ENCODE results near the gene SORBS1. TPM values are rescaled to one million over a fixed set of nuclear protein-coding genes. Genes with fewer than 3 reads are reported as not detected.
A peak's percentile ranks its signal among the peaks of the same experiment; 100 is the strongest.

Gene SORBS1
- total RNA-seq, 6 experiments from 2014 or later, result 56.4 to 97.9 (median 76.5) TPM

DNA sequence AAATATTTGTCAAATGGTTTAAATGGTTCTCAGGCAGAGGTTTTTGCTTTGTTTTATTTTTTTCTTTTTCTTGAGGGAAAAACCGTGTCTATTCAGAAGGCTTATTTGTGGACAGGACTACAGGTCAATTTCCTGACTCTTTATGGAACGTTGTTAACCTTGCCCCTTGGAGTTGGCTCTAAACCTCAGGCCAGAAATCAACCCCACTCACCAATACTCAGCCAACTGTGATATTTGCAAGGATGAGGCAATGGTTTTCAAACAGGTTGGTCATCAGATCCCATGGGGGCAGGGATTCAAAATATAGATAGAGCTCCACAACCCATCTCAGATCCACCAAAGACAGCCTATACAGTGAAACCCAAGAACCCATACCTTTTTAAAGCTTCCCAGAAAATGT is 280.5 kb downstream of the SORBS1 start:
- Histone ChIP-seq H3K27me3 (no peaks in the 10 kb centered on the region), H3K36me3 (no peaks in the 10 kb centered on the region), H3K9me3 (no peaks in the 10 kb centered on the region), H3K4me3 (no peak overlapping the region), H3K27ac (peak overlapping the region; percentile 60 to 85 (median 83)), H3K4me1 (peaks cover 0 to 55% (median 18%) of the 10 kb centered on the region in 4 donors)
- DNase-seq (peak in 1 of 3 donors; percentile 79), ATAC-seq (peak; percentile 70 to 89 (median 84))
- intact Hi-C loops (cut with DNase I), result no loop called here
- WGBS (ENCODE audit: insufficient coverage, low coverage, low lambda C conversion rate, missing lambda C conversion rate), result 23% methylated on average over 2 of the region's 2 CpGs
- TF ChIP-seq POLR2A (IDR thresholded peaks at IDR 0.05), result peak; percentile 45
- TF ChIP-seq, protein P1, sequence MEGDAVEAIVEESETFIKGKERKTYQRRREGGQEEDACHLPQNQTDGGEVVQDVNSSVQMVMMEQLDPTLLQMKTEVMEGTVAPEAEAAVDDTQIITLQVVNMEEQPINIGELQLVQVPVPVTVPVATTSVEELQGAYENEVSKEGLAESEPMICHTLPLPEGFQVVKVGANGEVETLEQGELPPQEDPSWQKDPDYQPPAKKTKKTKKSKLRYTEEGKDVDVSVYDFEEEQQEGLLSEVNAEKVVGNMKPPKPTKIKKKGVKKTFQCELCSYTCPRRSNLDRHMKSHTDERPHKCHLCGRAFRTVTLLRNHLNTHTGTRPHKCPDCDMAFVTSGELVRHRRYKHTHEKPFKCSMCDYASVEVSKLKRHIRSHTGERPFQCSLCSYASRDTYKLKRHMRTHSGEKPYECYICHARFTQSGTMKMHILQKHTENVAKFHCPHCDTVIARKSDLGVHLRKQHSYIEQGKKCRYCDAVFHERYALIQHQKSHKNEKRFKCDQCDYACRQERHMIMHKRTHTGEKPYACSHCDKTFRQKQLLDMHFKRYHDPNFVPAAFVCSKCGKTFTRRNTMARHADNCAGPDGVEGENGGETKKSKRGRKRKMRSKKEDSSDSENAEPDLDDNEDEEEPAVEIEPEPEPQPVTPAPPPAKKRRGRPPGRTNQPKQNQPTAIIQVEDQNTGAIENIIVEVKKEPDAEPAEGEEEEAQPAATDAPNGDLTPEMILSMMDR (IDR thresholded peaks at IDR 0.05), result no peak

DNA sequence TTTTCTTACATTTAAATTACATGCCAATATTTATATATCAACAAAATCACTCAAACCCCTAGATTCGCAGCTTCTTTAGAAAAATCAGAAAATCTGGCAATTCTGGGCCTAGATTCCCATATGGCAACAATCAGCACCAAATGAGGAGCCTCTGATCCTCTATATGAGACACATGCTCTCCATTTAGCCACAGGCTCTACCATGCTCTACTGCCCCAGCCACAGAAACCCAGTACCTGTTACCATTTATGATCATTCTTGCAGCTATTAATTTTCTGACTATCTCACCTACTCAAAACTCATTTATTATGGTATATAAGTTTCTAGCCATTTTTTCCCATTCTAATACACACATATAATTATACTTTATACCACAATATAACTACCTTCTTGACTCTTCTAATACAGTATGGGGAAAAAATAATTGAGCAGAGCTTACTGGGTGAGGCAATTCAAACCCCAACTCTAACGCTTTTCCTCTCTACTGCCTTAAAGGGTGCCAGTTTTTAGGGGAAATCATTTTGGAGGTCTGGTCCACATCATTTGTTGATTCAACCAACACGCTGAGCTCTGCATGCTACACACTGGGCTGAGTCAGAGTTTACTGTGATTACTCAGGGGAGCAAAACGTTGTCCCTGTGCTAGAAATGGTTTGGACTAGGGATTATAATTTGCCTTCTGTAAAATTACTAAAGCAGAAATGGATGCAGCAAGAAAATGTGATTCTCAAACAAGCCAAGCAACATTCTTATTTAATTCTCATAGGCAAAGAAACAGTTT is 281.9 kb downstream of the SORBS1 start:
- peak overlapping the region; percentile 60 to 85 (median 83) for H3K27ac ChIP-seq
- H3K4me3 ChIP-seq, result no peak overlapping the region
- H3K4me1 ChIP-seq, result peaks cover 0 to 69% (median 19%) of the 10 kb centered on the region in 4 donors
- ATAC-seq, result peak; percentile 50 to 69 (median 54)
- H3K9me3 ChIP-seq, result no peaks in the 10 kb centered on the region
- WGBS (ENCODE audit: insufficient coverage, low coverage, low lambda C conversion rate, missing lambda C conversion rate), result 37% methylated on average over 4 of the region's 4 CpGs
- TF ChIP-seq, protein P1 (IDR thresholded peaks at IDR 0.05), result no peak
- TF ChIP-seq POLR2A (IDR thresholded peaks at IDR 0.05), result no peak
- no peaks in the 10 kb centered on the region for H3K36me3 ChIP-seq
- no peaks in the 10 kb centered on the region for H3K27me3 ChIP-seq
- intact Hi-C loops (cut with DNase I), result no loop called here
- DNase-seq, result no peak

DNA sequence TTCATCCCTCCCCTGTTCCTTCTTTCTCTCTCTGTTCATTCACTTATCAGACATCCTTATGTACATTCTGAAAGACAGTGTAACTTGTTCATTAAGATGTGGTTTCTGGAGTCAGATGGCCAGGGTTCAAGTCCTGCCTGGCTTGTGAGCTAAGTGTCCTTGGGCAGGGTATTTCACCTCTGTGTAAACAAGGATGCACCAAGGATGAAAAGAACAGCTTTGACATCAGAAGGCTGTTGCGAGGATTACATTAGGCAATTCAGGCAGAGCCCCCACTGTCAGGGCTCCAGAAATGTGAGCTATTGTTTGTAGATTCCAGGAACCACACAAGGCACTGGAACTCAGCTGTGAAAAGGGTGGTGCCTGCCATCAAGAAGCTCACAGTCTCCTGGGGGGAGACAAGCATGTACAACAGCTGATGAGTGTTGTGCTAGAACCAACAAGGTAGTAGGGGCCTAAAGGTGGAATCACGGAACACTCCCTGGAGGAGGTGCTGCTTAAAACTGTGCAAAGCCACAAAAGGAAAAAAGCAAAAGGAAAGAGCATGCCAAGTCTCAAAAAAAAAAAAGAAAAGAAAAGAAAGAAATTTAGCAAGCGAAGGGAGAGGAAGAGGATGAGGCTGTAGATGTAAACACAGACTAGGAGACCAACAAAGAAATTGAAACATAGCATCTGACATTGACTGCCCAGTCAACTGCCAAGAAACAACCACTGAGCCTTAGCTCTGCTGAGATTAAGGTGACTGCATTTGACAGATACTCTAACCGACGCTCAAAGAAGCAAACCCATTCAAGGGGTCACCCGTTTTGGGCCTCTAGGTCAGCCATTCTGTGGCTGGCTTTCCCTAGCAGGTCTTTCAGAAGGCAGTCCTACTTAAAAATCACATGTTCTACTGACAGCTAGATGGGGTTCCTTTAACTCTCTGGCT is 282.8 kb downstream of the SORBS1 start:
- Histone ChIP-seq H3K4me1 (peaks cover 0 to 77% (median 23%) of the 10 kb centered on the region in 4 donors), H3K9me3 (no peaks in the 10 kb centered on the region), H3K36me3 (no peaks in the 10 kb centered on the region), H3K27ac (peak overlapping the region in 2 of 3 donors; percentile 83 to 85), H3K4me3 (no peak overlapping the region), H3K27me3 (no peaks in the 10 kb centered on the region)
- WGBS (ENCODE audit: insufficient coverage, low coverage, low lambda C conversion rate, missing lambda C conversion rate), result 53% methylated on average over 2 of the region's 6 CpGs
- no peak for TF ChIP-seq POLR2A (IDR thresholded peaks at IDR 0.05)
- TF ChIP-seq, protein P1 (IDR thresholded peaks at IDR 0.05), result no peak
- intact Hi-C loops (cut with DNase I), result no loop called here
- DNase-seq (no peak), ATAC-seq (peak in 1 of 4 donors; percentile 0)

DNA sequence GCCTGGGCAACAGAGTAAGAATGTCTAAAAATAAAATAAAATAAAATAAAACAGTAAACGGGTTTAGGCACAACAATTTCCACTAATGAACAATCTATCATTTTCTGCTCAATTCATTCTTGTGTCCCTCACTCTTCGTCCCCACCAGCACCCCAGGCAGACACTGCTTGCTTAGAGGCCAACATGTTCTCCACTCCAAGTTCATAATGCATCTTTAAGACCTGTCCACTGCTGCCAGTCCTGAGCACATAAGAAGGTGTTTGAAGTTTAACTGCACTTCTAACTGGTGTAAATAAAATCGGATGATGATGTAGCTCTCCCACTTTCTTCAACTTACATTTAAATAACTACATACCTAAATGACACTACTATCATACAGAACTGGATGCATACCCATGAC is 283.6 kb downstream of the SORBS1 start:
- DNase-seq (no peak), ATAC-seq (no peak)
- Histone ChIP-seq H3K4me3 (no peak overlapping the region), H3K36me3 (no peaks in the 10 kb centered on the region), H3K27ac (peak overlapping the region in 2 of 3 donors; percentile 83 to 85), H3K27me3 (no peaks in the 10 kb centered on the region), H3K4me1 (peaks cover 0 to 84% (median 26%) of the 10 kb centered on the region in 4 donors), H3K9me3 (no peaks in the 10 kb centered on the region)
- WGBS (ENCODE audit: insufficient coverage, low coverage, low lambda C conversion rate, missing lambda C conversion rate), result 57% methylated on average over 3 of the region's 3 CpGs
- intact Hi-C loops (cut with DNase I), result no loop called here
- TF ChIP-seq, protein P1 (IDR thresholded peaks at IDR 0.05), result no peak
- TF ChIP-seq POLR2A (IDR thresholded peaks at IDR 0.05), result no peak
